GM12874 (cell line): ENCODE results near the gene SP140L.

Experiments
- CTCF ChIP-seq: IDR thresholded peaks from 2 replicates; pipeline ENCODE4 v1.5.1; 2011; ENCODE audit warnings: low read depth, mild to moderate bottlenecking, control low read depth, low read length, moderate library complexity; ENCODE audit not compliant: insufficient read depth

The SP140L gene

GRCh38 chr2:230414302-230414701 is 87.3 kb downstream of the SP140L start:
- no peak for TF ChIP-seq CTCF

- TF ChIP-seq CTCF, result no peak
Measured at GRCh38 chr2:230416061-230416721, 89.2 kb downstream of the SP140L start, which contains the start of gene SP100. SP100 (plus strand) TSS chr2:230416201; CDS start chr2:230416297, 96 bp downstream.

DNA sequence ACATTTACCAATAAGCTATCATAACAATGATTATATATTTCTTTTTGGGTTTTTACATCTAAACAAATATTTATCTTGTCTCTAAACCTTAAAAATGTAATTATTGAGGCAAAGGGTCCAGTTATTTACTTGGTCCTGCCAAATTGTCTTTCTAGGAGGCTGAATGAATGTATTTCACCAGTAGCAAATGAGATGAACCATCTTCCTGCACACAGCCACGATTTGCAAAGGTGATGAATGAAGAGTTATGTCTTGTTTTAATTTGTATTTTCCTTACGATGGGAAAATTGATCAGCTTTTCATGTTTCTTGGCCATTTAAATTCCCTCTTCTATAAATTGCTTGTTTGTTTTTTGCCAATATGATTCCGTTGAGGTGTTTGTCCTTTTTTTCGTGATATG is 90.4 kb downstream of the SP140L start:
- no peak for TF ChIP-seq CTCF

DNA sequence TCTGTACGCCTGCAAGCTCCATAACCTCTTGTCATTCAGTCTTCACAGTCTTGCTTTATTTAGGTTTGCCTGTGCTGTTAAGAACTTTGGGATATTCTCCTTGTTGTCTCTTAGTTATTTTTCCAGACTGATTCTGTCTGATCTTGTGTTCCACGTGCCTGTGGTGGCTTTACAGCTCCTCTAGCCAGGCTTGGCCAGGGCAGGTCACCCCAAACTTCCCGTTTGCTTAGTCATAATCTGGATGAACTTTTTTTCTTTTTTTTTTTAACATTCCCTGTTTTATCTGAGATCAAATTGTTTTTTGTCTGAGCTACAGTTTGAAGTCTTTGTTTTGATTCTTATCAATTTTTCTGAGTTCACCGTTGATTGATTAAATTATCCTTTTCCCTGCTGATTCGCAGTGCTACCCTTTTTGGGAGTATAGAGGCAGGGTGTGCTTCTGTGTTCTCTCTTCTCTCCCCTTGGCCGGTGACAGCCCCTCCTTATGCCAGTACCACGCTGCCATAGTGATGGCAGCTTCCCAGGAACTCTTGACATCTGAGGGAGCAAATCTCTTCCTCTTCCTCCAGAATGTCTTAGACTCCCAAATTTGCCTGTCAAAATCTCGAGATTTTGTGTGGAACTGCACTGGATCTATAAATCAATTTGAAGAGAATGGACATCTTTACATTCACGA is 91.5 kb downstream of the SP140L start:
- TF ChIP-seq CTCF, result no peak

GRCh38 chr2:230419181-230419580 is 92.2 kb downstream of the SP140L start:
- TF ChIP-seq CTCF, result no peak

DNA sequence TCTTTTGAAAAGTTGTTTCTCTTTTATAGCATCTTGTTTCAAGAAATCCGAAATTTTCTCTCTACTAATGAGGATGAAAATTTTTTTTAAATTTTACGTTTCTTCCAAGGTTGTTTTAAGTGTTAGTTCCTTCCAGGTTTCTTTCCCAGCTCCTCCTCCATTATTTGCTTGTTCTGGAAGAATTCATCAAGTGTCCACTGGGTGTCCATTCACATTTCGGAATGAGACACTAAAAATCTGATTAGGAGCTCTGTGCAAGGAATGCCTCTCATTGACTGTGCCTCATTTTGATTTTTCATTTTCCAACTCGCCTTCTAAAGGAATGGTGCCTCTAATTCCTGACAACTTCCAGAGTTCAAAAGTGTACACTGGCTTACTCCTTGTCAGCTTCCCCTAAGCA is 95.2 kb downstream of the SP140L start:
- no peak for TF ChIP-seq CTCF

- no peak for TF ChIP-seq CTCF
Measured at GRCh38 chr2:230423851-230424458, 97.0 kb downstream of the SP140L start.
